ENCODE data around the gene EXOC3L1.

DNA sequence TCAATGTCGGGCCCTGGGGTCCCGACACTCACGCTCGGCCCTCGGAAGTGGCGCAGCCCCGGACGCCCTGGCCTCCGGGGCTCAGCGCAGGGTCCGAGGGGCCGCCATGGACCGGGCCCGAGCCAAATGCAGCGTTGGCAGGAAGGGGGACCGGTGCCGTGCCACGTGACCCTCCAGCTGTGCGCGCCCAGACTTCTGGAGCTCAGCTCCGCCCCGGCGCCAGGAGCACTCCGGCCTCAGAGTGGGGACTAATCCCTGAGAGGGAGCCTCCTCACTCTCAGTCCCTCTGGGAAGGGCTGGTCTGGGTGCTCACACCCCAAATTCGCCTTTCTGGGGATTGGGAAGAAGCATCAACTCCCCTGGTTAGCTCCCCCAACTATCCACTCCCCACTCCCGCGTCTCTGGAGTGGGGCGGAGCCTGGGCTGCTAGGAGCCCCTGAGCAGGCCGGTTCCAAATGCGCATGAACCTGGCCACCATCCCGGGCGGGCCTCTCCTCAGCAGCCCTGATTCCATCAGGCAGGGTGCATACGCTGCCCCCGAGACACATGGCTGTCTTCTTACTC lies 39.0 kb downstream of the EXOC3L1 start, which contains the start of gene B3GNT9:
- TF ChIP-seq EZH2 (IDR thresholded peaks at IDR 0.05; ENCODE audit: insufficient read depth, low read length) (no peak), CTCF (IDR thresholded peaks at IDR 0.05; ENCODE audit: insufficient read depth, low read depth, low read length) (no peak)

All from astrocyte (in vitro differentiated cells and primary cell).